Tibial nerve (tissue), 4 donors: Measurements from ENCODE around the gene HMGCL.
"Not testable (repeated sequence)": the region's sequence is repeated elsewhere in the genome, so short reads cannot be mapped to it uniquely, and the experiment has no call there.

Source experiments
- CTCF ChIP-seq, 5 experiments: fragments of 200-600 bp in 3 of 5; fragments of 450-650 bp in 2 of 5; sonication (generic) in 3 of 5; IDR thresholded peaks; one replicate each; pipeline ENCODE4 v1.5.1; 2016 to 2019; ENCODE audit warnings: antibody characterized with exemption in 5 of 5, mild to moderate bottlenecking in 3 of 5, moderate library complexity in 2 of 5
- EP300 ChIP-seq, 2 donors: sonication (generic); formaldehyde crosslinking; IDR thresholded peaks; one replicate each; pipeline ENCODE4 v1.6.1; 2017; ENCODE audit warnings: antibody characterized with exemption in 2 of 2, mild to moderate bottlenecking in 1 of 2
- POLR2A ChIP-seq, 2 donors: fragments of 450-650 bp; IDR thresholded peaks; one replicate each; pipeline ENCODE4 v1.6.1; 2017; ENCODE audit warnings: antibody characterized with exemption in 2 of 2, mild to moderate bottlenecking in 2 of 2, moderate library complexity in 2 of 2

GRCh38 chr1:23847482-23848095 is 22.4 kb upstream of the HMGCL start:
- TF ChIP-seq POLR2A, CTCF, EP300 (IDR thresholded peaks at IDR 0.05): not testable (repeated sequence)
